Retinal pigment epithelial cell (primary cell): ENCODE results near the gene TACR2.

Source experiments
- DNase-seq: peaks from one replicate; pipeline ENCODE4 v3.0.0-alpha.2; 2010; ENCODE audit warnings: low read depth
- H3K4me3 ChIP-seq: 2 replicates; pipeline ENCODE4 v1.5.1; 2011; ENCODE audit warnings: mild to moderate bottlenecking, low read length, control low read depth, moderate library complexity
- CTCF ChIP-seq: conservative IDR thresholded peaks from 2 replicates; pipeline ENCODE4 v1.5.1; 2011; ENCODE audit warnings: low read depth, low read length, control low read depth, inconsistent platforms

The TACR2 gene

GRCh38 chr10:69419096-69419743 lies 2.5 kb upstream of the TACR2 start:
- H3K4me3 ChIP-seq: no peak overlapping the region
- no peak for TF ChIP-seq CTCF
- no peak for DNase-seq

- H3K4me3 ChIP-seq: no peak overlapping the region
- no peak for DNase-seq
- TF ChIP-seq CTCF: no peak
Measured at GRCh38 chr10:69418052-69418752, 1.5 kb upstream of the TACR2 start.

GRCh38 chr10:69417542-69417941 lies 824 bp upstream of the TACR2 start:
- DNase-seq: no peak
- H3K4me3 ChIP-seq: no peak overlapping the region
- TF ChIP-seq CTCF: no peak

- DNase-seq: no peak
- H3K4me3 ChIP-seq: no peak overlapping the region
- no peak for TF ChIP-seq CTCF
Measured at GRCh38 chr10:69415951-69416350, 767 bp downstream of the TACR2 start.

GRCh38 chr10:69415049-69415448 lies 1.7 kb downstream of the TACR2 start:
- no peak overlapping the region for H3K4me3 ChIP-seq
- no peak for TF ChIP-seq CTCF
- DNase-seq: no peak

- no peak for DNase-seq
- no peak for TF ChIP-seq CTCF
Measured at GRCh38 chr10:69414036-69415018, 2.4 kb downstream of the TACR2 start.

More at GRCh38 chr10:69414036-69415018, 2.4 kb downstream of the TACR2 start:
- no peak overlapping the region for H3K4me3 ChIP-seq
